Activated T-cell treated with anti-CD3 and anti-CD28 coated beads, Interleukin-2, amount 50 U/mL, for 72 hours (primary cell): ENCODE results near the gene HOXD4. TPM values are rescaled to one million over a fixed set of nuclear protein-coding genes. Genes with fewer than 3 reads are reported as not detected.

Experiments used
- ATAC-seq, 2 donors: fragments of 150-1000 bp; cut with Tn5 transposase; replicated peaks in 1 of 2; 2 replicates each; pipeline ENCODE4 v1.10.0; 2021; ENCODE audit warnings: moderate library complexity in 2 of 2, mild to moderate bottlenecking in 1 of 2
- DNase-seq, 2 donors: peaks; one replicate each; pipeline ENCODE4 v3.0.0; 2021 to 2022; ENCODE audit warnings: mixed read lengths in 1 of 2
- H3K27ac Mint-ChIP-seq: one replicate; pipeline ENCODE4 v1.8.0; 2022; ENCODE audit warnings: mild to moderate bottlenecking, moderate library complexity, mixed read lengths
- H3K27me3 Mint-ChIP-seq: one replicate; pipeline ENCODE4 v1.8.0; 2022; ENCODE audit warnings: low read depth, mixed read lengths
- H3K36me3 Mint-ChIP-seq, 2 donors: one replicate each; pipeline ENCODE4 v1.8.0; 2022; ENCODE audit warnings: mixed read lengths in 2 of 2, mild to moderate bottlenecking in 1 of 2; ENCODE audit not compliant: insufficient read depth in 2 of 2
- H3K4me1 Mint-ChIP-seq: one replicate; pipeline ENCODE4 v1.8.0; 2022; ENCODE audit warnings: low read depth, mixed read lengths
- H3K4me3 Mint-ChIP-seq, 2 donors: one replicate each; pipeline ENCODE4 v1.8.0; 2022; ENCODE audit warnings: mild to moderate bottlenecking in 2 of 2, mixed read lengths in 2 of 2, moderate library complexity in 2 of 2
- H3K9me3 Mint-ChIP-seq, 2 donors: one replicate each; pipeline ENCODE4 v1.8.0; 2022; ENCODE audit warnings: mixed read lengths in 2 of 2
- total RNA-seq, 2 donors: library from RNA; stranded (reverse); gene quantifications; one replicate each; pipeline ENCODE4 v1.2.3, GENCODE V29; 2022

Gene HOXD4
- total RNA-seq, 2 donors from 2014 or later: not detected

GRCh38 chr2:176164201-176164600 is 12.9 kb downstream of the HOXD4 start:
- H3K4me1 Mint-ChIP-seq: peaks cover 10% of the 10 kb centered on the region
- peak overlapping the region; percentile 79 for H3K27ac Mint-ChIP-seq
- DNase-seq (no peak), ATAC-seq (no peak)
- peaks cover 2 to 8% of the 10 kb centered on the region in 2 donors for H3K36me3 Mint-ChIP-seq
- peak overlapping the region; percentile 4 to 43 for H3K4me3 Mint-ChIP-seq
- peaks cover 89% of the 10 kb centered on the region for H3K27me3 Mint-ChIP-seq
- H3K9me3 Mint-ChIP-seq: no peaks in the 10 kb centered on the region

- Mint-ChIP-seq H3K9me3 (no peaks in the 10 kb centered on the region), H3K27ac (no peak overlapping the region), H3K36me3 (peaks cover 2 to 8% of the 10 kb centered on the region in 2 donors), H3K4me3 (peak overlapping the region; percentile 43 to 49), H3K27me3 (peaks cover 95% of the 10 kb centered on the region), H3K4me1 (peaks cover 10% of the 10 kb centered on the region)
- DNase-seq: no peak
- ATAC-seq: no peak
Measured at GRCh38 chr2:176164611-176165369, 13.4 kb downstream of the HOXD4 start.

- H3K9me3 Mint-ChIP-seq: no peaks in the 10 kb centered on the region
- H3K27ac Mint-ChIP-seq: peak overlapping the region; percentile 64
- H3K27me3 Mint-ChIP-seq: peaks cover 96% of the 10 kb centered on the region
- H3K4me3 Mint-ChIP-seq: peak overlapping the region; percentile 12 to 49
- peaks cover 10% of the 10 kb centered on the region for H3K4me1 Mint-ChIP-seq
- peaks cover 2 to 8% of the 10 kb centered on the region in 2 donors for H3K36me3 Mint-ChIP-seq
- DNase-seq: no peak
- ATAC-seq: no peak
Measured at GRCh38 chr2:176165370-176166050, 14.2 kb downstream of the HOXD4 start.

- Mint-ChIP-seq H3K4me3 (no peak overlapping the region), H3K4me1 (peaks cover 10% of the 10 kb centered on the region), H3K27ac (no peak overlapping the region), H3K9me3 (no peaks in the 10 kb centered on the region), H3K27me3 (peaks cover 96% of the 10 kb centered on the region), H3K36me3 (peaks cover 2 to 6% of the 10 kb centered on the region in 2 donors)
- no peak for DNase-seq
- no peak for ATAC-seq
Measured at GRCh38 chr2:176166272-176166671, 14.9 kb downstream of the HOXD4 start.

- H3K27me3 Mint-ChIP-seq: peaks cover 92% of the 10 kb centered on the region
- no peak overlapping the region for H3K4me3 Mint-ChIP-seq
- no peak overlapping the region for H3K27ac Mint-ChIP-seq
- H3K9me3 Mint-ChIP-seq: no peaks in the 10 kb centered on the region
- H3K4me1 Mint-ChIP-seq: peaks cover 16% of the 10 kb centered on the region
- peaks cover 3 to 6% of the 10 kb centered on the region in 2 donors for H3K36me3 Mint-ChIP-seq
- DNase-seq: no peak
- ATAC-seq: no peak
Measured at GRCh38 chr2:176167398-176167797, 16.0 kb downstream of the HOXD4 start.

GRCh38 chr2:176169181-176169580 is 17.8 kb downstream of the HOXD4 start:
- H3K36me3 Mint-ChIP-seq: peaks cover 2 to 6% of the 10 kb centered on the region in 2 donors
- ATAC-seq (no peak), DNase-seq (no peak)
- H3K27me3 Mint-ChIP-seq: peaks cover 92% of the 10 kb centered on the region
- peaks cover 26% of the 10 kb centered on the region for H3K4me1 Mint-ChIP-seq
- no peaks in the 10 kb centered on the region for H3K9me3 Mint-ChIP-seq
- no peak overlapping the region for H3K4me3 Mint-ChIP-seq
- no peak overlapping the region for H3K27ac Mint-ChIP-seq

GRCh38 chr2:176169711-176170110 is 18.4 kb downstream of the HOXD4 start:
- no peak for DNase-seq
- no peak for ATAC-seq
- peaks cover 0 to 5% of the 10 kb centered on the region in 2 donors for H3K36me3 Mint-ChIP-seq
- H3K27me3 Mint-ChIP-seq: peaks cover 92% of the 10 kb centered on the region
- H3K4me1 Mint-ChIP-seq: peaks cover 30% of the 10 kb centered on the region
- no peaks in the 10 kb centered on the region for H3K9me3 Mint-ChIP-seq
- H3K27ac Mint-ChIP-seq: no peak overlapping the region
- no peak overlapping the region for H3K4me3 Mint-ChIP-seq

- no peaks in the 10 kb centered on the region for H3K9me3 Mint-ChIP-seq
- H3K4me1 Mint-ChIP-seq: peaks cover 35% of the 10 kb centered on the region
- H3K27me3 Mint-ChIP-seq: peaks cover 92% of the 10 kb centered on the region
- no peak overlapping the region for H3K4me3 Mint-ChIP-seq
- ATAC-seq: no peak
- peaks cover 0 to 5% of the 10 kb centered on the region in 2 donors for H3K36me3 Mint-ChIP-seq
- DNase-seq: no peak
- H3K27ac Mint-ChIP-seq: no peak overlapping the region
Measured at GRCh38 chr2:176170602-176171305, 19.4 kb downstream of the HOXD4 start.

- Mint-ChIP-seq H3K4me3 (peak overlapping the region in 1 of 2 donors; percentile 8), H3K36me3 (peaks cover 0 to 5% of the 10 kb centered on the region in 2 donors), H3K27me3 (peaks cover 92% of the 10 kb centered on the region), H3K4me1 (peaks cover 35% of the 10 kb centered on the region), H3K27ac (no peak overlapping the region), H3K9me3 (no peaks in the 10 kb centered on the region)
- DNase-seq (no peak), ATAC-seq (peak in 1 of 2 donors; percentile 20)
Measured at GRCh38 chr2:176171351-176172006, 20.1 kb downstream of the HOXD4 start.

- peaks cover 0 to 5% of the 10 kb centered on the region in 2 donors for H3K36me3 Mint-ChIP-seq
- ATAC-seq (no peak), DNase-seq (no peak)
- H3K9me3 Mint-ChIP-seq: no peaks in the 10 kb centered on the region
- H3K27me3 Mint-ChIP-seq: peaks cover 92% of the 10 kb centered on the region
- H3K27ac Mint-ChIP-seq: peak overlapping the region; percentile 30
- H3K4me3 Mint-ChIP-seq: peak overlapping the region in 1 of 2 donors; percentile 60
- H3K4me1 Mint-ChIP-seq: peaks cover 35% of the 10 kb centered on the region
Measured at GRCh38 chr2:176172007-176172894, 20.9 kb downstream of the HOXD4 start.

- no peaks in the 10 kb centered on the region for H3K9me3 Mint-ChIP-seq
- DNase-seq (no peak), ATAC-seq (no peak)
- peaks cover 91% of the 10 kb centered on the region for H3K27me3 Mint-ChIP-seq
- no peak overlapping the region for H3K27ac Mint-ChIP-seq
- H3K36me3 Mint-ChIP-seq: peaks cover 0 to 5% of the 10 kb centered on the region in 2 donors
- H3K4me3 Mint-ChIP-seq: peak overlapping the region in 1 of 2 donors; percentile 15
- H3K4me1 Mint-ChIP-seq: peaks cover 35% of the 10 kb centered on the region
Measured at GRCh38 chr2:176172895-176173566, 21.7 kb downstream of the HOXD4 start.
